BJ (cell line): ENCODE data around the gene RNF220. TPM values are rescaled to one million over a fixed set of nuclear protein-coding genes. Genes with fewer than 3 reads are reported as not detected.

Source experiments
- CTCF ChIA-PET: fragments of 350-600 bp; formaldehyde crosslinking; extraction: SDS; loops from one replicate; lab custom pipeline; 2021; ENCODE audit warnings: antibody characterized with exemption, inconsistent platforms; lab: Yijun Ruan, JAX
- POLR2A ChIA-PET: fragments of 300-600 bp; sonication (Branson Sonifier 250); formaldehyde crosslinking; extraction: SDS; loops from one replicate; lab custom pipeline; 2021; ENCODE audit warnings: antibody characterized with exemption; lab: Charles Lee
- DNase-seq: peaks from one replicate; pipeline ENCODE4 v3.0.0-alpha.2; 2011; ENCODE audit warnings: low read depth
- H3K27me3 ChIP-seq: 2 replicates; pipeline ENCODE4 v1.6.0; 2011; ENCODE audit warnings: low read length; ENCODE audit not compliant: control insufficient read depth, insufficient read depth
- H3K36me3 ChIP-seq: 2 replicates; pipeline ENCODE4 v1.5.1; 2011; ENCODE audit warnings: low read length; ENCODE audit not compliant: control insufficient read depth, insufficient read depth
- H3K4me3 ChIP-seq: 2 replicates; pipeline ENCODE4 v1.5.1; 2011; ENCODE audit warnings: low read depth, mild to moderate bottlenecking, control low read depth, low read length
- polyA plus RNA-seq: library from polyadenylated mRNA; depleted of rRNA; stranded (reverse); fragments of >200 nt; gene quantifications from 2 replicates; pipeline ENCODE4 v1.2.3, GENCODE V29; 2011
- TF ChIP-seq, protein P1 (sequence below): IDR thresholded peaks from 2 replicates; pipeline ENCODE4 v1.5.1; 2011; ENCODE audit warnings: low read depth, mild to moderate bottlenecking, control low read depth, inconsistent platforms, low read length, moderate library complexity; ENCODE audit not compliant: insufficient read depth

RNF220 gene
- polyA plus RNA-seq, 1 experiment, result 65.4 TPM

DNA sequence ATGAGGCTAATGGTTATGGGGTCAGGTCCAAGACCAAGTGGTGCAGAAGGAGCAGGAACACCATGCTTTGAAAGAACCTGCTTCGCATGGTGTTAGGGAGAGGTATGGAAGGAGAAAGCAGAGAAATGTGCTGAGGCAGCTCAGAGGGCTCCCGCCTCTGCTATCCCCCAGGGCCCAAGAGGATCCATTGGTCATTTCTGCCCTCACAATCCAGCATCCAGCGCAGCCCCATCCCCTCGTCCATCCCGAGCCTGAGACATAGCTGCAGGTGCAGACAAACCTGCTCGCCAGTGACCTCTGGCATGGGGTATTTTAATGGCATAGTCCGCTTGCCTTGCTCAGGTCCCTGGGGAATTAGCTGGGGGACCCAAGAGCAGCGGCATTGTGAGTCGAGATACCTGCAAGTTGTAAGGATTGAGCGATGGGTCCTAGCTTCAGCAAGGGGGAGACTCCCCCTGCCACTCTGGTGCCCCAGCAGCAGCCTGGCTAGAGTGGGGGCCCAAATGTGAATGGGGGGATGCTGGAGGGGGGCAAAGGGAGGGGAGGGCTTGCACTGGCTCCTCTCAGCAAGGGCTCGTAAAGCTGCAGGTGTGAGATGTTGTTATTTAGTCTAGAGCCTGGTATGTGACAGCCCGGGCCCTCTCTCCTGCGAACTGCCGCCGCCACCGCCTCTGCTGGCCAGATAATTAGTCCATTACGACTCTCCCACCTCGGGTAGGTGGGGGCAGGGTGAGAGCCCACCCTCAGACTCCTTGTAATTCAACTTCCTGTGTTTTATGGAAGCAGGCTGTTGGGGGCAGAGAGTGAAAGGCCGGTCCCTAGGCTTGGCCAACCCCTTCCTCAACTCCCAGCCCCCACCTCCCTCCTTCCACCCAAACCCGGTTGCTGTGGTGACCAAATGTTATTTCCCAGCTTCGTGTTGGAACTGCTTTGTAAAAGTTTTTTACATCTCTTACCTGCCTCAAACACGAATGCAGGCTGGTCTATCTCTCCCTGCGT is 118.8 kb downstream of the RNF220 start:
- POLR2A ChIA-PET, result no interaction called here
- DNase-seq, result no peak
- peaks cover 19% of the 10 kb centered on the region for H3K27me3 ChIP-seq
- no peak overlapping the region for H3K4me3 ChIP-seq
- CTCF ChIA-PET, result interaction anchor here (0.6 kb wide), 2 partner anchors 71 to 88 kb away, joined by 3 read pairs; no protein-coding TSS in a partner anchor
- TF ChIP-seq, protein P1, sequence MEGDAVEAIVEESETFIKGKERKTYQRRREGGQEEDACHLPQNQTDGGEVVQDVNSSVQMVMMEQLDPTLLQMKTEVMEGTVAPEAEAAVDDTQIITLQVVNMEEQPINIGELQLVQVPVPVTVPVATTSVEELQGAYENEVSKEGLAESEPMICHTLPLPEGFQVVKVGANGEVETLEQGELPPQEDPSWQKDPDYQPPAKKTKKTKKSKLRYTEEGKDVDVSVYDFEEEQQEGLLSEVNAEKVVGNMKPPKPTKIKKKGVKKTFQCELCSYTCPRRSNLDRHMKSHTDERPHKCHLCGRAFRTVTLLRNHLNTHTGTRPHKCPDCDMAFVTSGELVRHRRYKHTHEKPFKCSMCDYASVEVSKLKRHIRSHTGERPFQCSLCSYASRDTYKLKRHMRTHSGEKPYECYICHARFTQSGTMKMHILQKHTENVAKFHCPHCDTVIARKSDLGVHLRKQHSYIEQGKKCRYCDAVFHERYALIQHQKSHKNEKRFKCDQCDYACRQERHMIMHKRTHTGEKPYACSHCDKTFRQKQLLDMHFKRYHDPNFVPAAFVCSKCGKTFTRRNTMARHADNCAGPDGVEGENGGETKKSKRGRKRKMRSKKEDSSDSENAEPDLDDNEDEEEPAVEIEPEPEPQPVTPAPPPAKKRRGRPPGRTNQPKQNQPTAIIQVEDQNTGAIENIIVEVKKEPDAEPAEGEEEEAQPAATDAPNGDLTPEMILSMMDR, result no peak
- no peaks in the 10 kb centered on the region for H3K36me3 ChIP-seq

GRCh38 chr1:44524655-44525500 is 119.8 kb downstream of the RNF220 start:
- Histone ChIP-seq H3K4me3 (no peak overlapping the region), H3K36me3 (no peaks in the 10 kb centered on the region), H3K27me3 (peaks cover 17% of the 10 kb centered on the region)
- ChIA-PET POLR2A (no interaction called here), CTCF (interaction anchor here (0.6 kb wide), 1 partner anchor 71 kb away, joined by 3 read pairs; no protein-coding TSS in a partner anchor)
- TF ChIP-seq, protein P1, result no peak
- no peak for DNase-seq

- CTCF ChIA-PET, result no interaction called here
- no peaks in the 10 kb centered on the region for H3K36me3 ChIP-seq
- H3K4me3 ChIP-seq, result no peak overlapping the region
- POLR2A ChIA-PET, result no interaction called here
- H3K27me3 ChIP-seq, result peaks cover 17% of the 10 kb centered on the region
- TF ChIP-seq, protein P1, result no peak
- no peak for DNase-seq
Measured at GRCh38 chr1:44526295-44527073, 121.4 kb downstream of the RNF220 start.

GRCh38 chr1:44531785-44532566 is 126.9 kb downstream of the RNF220 start:
- DNase-seq, result no peak
- no peaks in the 10 kb centered on the region for H3K36me3 ChIP-seq
- ChIA-PET POLR2A (no interaction called here), CTCF (no interaction called here)
- TF ChIP-seq, protein P1, result no peak
- H3K27me3 ChIP-seq, result peaks cover 6% of the 10 kb centered on the region
- no peak overlapping the region for H3K4me3 ChIP-seq
